DND-41 (cell line): Measurements from ENCODE around the gene RPIA.

Experiments
- EZH2 ChIP-seq: IDR thresholded peaks from 3 replicates; pipeline ENCODE4 v1.6.1; 2012; ENCODE audit warnings: borderline replicate concordance, low read depth, mild to moderate bottlenecking, moderate library complexity, low read length, inconsistent platforms; ENCODE audit not compliant: severe bottlenecking
- TF ChIP-seq, protein P1 (sequence below): IDR thresholded peaks from 2 replicates; pipeline ENCODE4 v1.5.1; 2012; ENCODE audit warnings: borderline replicate concordance, low read length, moderate library complexity, mild to moderate bottlenecking; ENCODE audit not compliant: poor library complexity, severe bottlenecking; ENCODE audit errors: extremely low read depth

DNA sequence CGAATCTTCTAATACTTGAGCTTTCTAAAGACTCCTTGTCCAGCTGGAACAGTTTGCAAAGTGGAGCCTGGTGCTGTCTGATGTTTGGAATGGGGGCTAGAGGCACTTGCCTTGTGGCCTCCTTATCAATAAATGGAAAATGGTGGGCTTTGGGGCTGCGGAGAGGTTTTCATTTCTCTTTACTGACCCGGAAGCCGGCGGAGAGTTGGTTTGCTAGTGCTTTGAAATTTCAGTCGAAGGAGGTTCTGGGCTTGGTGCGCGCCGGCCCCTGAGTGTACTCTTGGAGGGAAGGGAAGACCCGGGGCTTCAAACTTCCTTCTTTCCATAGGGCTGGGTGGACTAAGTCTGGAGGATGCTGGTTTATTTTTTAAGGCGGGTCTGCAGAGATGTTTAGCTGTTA is 714 bp downstream of the RPIA start:
- TF ChIP-seq, protein P1, sequence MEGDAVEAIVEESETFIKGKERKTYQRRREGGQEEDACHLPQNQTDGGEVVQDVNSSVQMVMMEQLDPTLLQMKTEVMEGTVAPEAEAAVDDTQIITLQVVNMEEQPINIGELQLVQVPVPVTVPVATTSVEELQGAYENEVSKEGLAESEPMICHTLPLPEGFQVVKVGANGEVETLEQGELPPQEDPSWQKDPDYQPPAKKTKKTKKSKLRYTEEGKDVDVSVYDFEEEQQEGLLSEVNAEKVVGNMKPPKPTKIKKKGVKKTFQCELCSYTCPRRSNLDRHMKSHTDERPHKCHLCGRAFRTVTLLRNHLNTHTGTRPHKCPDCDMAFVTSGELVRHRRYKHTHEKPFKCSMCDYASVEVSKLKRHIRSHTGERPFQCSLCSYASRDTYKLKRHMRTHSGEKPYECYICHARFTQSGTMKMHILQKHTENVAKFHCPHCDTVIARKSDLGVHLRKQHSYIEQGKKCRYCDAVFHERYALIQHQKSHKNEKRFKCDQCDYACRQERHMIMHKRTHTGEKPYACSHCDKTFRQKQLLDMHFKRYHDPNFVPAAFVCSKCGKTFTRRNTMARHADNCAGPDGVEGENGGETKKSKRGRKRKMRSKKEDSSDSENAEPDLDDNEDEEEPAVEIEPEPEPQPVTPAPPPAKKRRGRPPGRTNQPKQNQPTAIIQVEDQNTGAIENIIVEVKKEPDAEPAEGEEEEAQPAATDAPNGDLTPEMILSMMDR, result no peak
- TF ChIP-seq EZH2, result no peak
